Sigmoid colon (tissue), 7 donors: Measurements from ENCODE around the gene SKAP1. TPM values are rescaled to one million over a fixed set of nuclear protein-coding genes. Genes with fewer than 3 reads are reported as not detected.

Experiments used
- DNase-seq: peaks from one replicate; pipeline ENCODE4 v3.0.0-alpha.2; 2019
- H3K27ac ChIP-seq, 4 donors: fragments of 200-600 bp; sonication (generic); one replicate each; pipeline ENCODE4 v1.5.1; 2016 to 2019; ENCODE audit warnings: mild to moderate bottlenecking in 1 of 4
- H3K27me3 ChIP-seq, 3 donors: fragments of 200-600 bp; sonication (generic); one replicate each; pipeline ENCODE4 v1.5.1; 2019; ENCODE audit warnings: mild to moderate bottlenecking in 1 of 3
- H3K36me3 ChIP-seq, 4 donors: fragments of 200-600 bp; sonication (generic); one replicate each; pipeline ENCODE4 v1.5.1; 2016 to 2019
- H3K4me1 ChIP-seq, 4 donors: fragments of 200-600 bp; sonication (generic); one replicate each; pipeline ENCODE4 v1.5.1; 2017 to 2019
- H3K4me3 ChIP-seq, 4 donors: fragments of 200-600 bp; sonication (generic); one replicate each; pipeline ENCODE4 v1.5.1; 2017 to 2019; ENCODE audit warnings: mild to moderate bottlenecking in 2 of 4, moderate library complexity in 1 of 4
- H3K9me3 ChIP-seq, 4 donors: fragments of 200-600 bp in 3 of 4; sonication (generic) in 3 of 4; one replicate each; pipeline versions ENCODE4 v1.5.1 to v1.6.1; 2013 to 2019
- EP300 ChIP-seq, 4 donors: sonication (generic); formaldehyde crosslinking; IDR thresholded peaks; one replicate each; pipeline ENCODE4 v1.6.1; 2017; ENCODE audit warnings: antibody characterized with exemption in 4 of 4
- POLR2A ChIP-seq, 2 donors: fragments of 450-650 bp; IDR thresholded peaks; one replicate each; pipeline ENCODE4 v1.6.1; 2016; ENCODE audit warnings: antibody characterized with exemption in 2 of 2, mild to moderate bottlenecking in 2 of 2, moderate library complexity in 2 of 2
- POLR2AphosphoS5 ChIP-seq, 4 donors: sonication (generic); formaldehyde crosslinking; IDR thresholded peaks; one replicate each; pipeline ENCODE4 v1.6.1; 2017; ENCODE audit warnings: antibody characterized with exemption in 4 of 4
- WGBS, 2 donors: extraction: QIAGEN DNeasy Blood & Tissue Kit; methylation state at CpG; one replicate each; pipeline ENCODE4 v1.1.7; 2013; 5-methylcytosine and 5-hydroxymethylcytosine counted together
- intact Hi-C: fragments of 100-400 bp; cut with DNase I; formaldehyde crosslinking; loops from one replicate; pipeline ENCODE4 v1.15.1; 2023
- polyA plus RNA-seq, 3 donors: library from polyadenylated mRNA; stranded (reverse); fragments of 200-250 nt; gene quantifications; one replicate each; pipeline ENCODE4 v1.2.3, GENCODE V29; 2013
- total RNA-seq, 4 donors: library from RNA; depleted of rRNA; stranded (reverse); fragments of >200 nt; gene quantifications; one replicate each; pipeline ENCODE4 v1.1.0, GENCODE V29; 2016
- TF ChIP-seq, protein P1 (sequence below), 4 experiments: fragments of 450-650 bp in 3 of 4; fragments of 200-600 bp in 1 of 4; IDR thresholded peaks; one replicate each; pipeline ENCODE4 v1.5.1; 2016 to 2019; ENCODE audit warnings: antibody characterized with exemption in 4 of 4, mild to moderate bottlenecking in 3 of 4, moderate library complexity in 2 of 4
- donor health status: healthy with polysubstance abuse.
- donor health status: Bipolar disorder and iron deficiency.
- donor health status: healthy.

Gene SKAP1
- total and polyA plus RNA-seq, 7 donors: 0.36 to 10.3 (median 1.4) TPM; not detected in 1

DNA sequence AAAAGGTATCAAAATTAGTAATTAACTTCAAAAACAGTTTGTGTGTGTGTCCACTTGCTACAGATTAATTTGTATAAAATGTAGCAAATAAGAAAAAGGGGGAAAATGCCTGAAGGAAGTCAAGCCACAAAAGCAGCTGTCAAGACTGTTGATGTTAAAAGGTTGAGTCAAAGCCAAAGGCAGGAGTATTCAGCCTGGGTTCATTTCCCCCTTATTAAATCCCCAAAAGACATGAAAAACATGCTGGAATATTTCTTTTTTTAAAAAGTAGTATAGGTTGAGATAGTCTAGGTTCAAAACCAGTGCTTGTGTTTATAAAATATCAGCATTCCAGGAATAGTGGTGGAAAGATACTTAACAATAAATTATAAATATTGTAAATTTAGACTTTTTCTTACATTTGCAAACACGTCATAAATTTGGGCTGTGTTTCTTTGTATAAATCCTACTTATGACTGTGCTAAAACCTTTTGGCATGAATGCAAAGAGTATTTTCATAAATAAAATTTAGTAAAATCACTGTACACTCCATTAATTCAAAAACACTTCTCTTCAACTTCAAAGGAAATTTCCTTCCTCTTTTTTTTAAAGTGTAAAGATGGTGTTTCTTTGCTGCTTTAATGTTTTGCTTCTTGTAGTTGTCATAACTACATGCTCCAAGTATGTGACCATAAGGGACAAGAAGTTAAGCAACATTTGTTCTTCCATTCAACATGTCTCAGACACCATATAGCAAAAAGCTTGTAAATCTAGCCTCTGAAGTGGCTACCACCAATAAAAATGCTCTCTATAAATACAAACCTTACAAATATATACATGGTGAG is 72.0 kb downstream of the SKAP1 start:
- WGBS, 2 donors: 54 to 84% methylated on average over 1 of the region's 1 CpG
- intact Hi-C loops: no loop called here

DNA sequence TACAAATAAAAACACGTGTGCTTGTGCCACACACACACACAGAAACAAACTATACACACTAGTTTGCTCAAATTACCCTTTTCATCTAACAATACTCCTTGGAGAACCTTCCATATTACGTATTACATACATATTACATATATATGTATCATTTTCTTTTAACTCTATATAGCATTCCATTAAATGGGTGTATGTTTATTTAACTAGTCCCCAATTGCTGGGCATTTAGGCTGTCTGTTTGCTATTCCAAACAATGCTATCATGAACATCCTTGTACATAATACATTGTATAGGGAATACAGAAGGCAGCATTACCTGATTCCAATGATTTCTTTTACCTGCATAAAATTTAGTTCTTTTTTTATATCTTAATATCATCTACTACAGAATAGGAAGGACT is 73.1 kb downstream of the SKAP1 start:
- Histone ChIP-seq H3K27me3 (peaks cover 0 to 9% (median 6%) of the 10 kb centered on the region in 3 donors), H3K4me3 (no peak overlapping the region), H3K4me1 (no peaks in the 10 kb centered on the region), H3K27ac (no peak overlapping the region), H3K36me3 (no peaks in the 10 kb centered on the region), H3K9me3 (no peaks in the 10 kb centered on the region)
- intact Hi-C loops: no loop called here
- no peak for TF ChIP-seq POLR2AphosphoS5 (IDR thresholded peaks at IDR 0.05)
- no peak for TF ChIP-seq EP300 (IDR thresholded peaks at IDR 0.05)
- TF ChIP-seq, protein P1, sequence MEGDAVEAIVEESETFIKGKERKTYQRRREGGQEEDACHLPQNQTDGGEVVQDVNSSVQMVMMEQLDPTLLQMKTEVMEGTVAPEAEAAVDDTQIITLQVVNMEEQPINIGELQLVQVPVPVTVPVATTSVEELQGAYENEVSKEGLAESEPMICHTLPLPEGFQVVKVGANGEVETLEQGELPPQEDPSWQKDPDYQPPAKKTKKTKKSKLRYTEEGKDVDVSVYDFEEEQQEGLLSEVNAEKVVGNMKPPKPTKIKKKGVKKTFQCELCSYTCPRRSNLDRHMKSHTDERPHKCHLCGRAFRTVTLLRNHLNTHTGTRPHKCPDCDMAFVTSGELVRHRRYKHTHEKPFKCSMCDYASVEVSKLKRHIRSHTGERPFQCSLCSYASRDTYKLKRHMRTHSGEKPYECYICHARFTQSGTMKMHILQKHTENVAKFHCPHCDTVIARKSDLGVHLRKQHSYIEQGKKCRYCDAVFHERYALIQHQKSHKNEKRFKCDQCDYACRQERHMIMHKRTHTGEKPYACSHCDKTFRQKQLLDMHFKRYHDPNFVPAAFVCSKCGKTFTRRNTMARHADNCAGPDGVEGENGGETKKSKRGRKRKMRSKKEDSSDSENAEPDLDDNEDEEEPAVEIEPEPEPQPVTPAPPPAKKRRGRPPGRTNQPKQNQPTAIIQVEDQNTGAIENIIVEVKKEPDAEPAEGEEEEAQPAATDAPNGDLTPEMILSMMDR (IDR thresholded peaks at IDR 0.05): no peak
- TF ChIP-seq POLR2A (IDR thresholded peaks at IDR 0.05): no peak
- no peak for DNase-seq
- 88 to 97% methylated on average over 2 of the region's 2 CpGs for WGBS, 2 donors

More for the DNA sequence above, 72.0 kb downstream of the SKAP1 start:
- no peaks in the 10 kb centered on the region for H3K9me3 ChIP-seq
- DNase-seq: no peak
- no peak for TF ChIP-seq EP300 (IDR thresholded peaks at IDR 0.05)
- TF ChIP-seq, protein P1 (IDR thresholded peaks at IDR 0.05): no peak
- no peak for TF ChIP-seq POLR2AphosphoS5 (IDR thresholded peaks at IDR 0.05)
- no peak for TF ChIP-seq POLR2A (IDR thresholded peaks at IDR 0.05)
- H3K36me3 ChIP-seq: no peaks in the 10 kb centered on the region
- peaks cover 0 to 17% (median 6%) of the 10 kb centered on the region in 3 donors for H3K27me3 ChIP-seq
- no peak overlapping the region for H3K4me3 ChIP-seq
- H3K27ac ChIP-seq: no peak overlapping the region
- H3K4me1 ChIP-seq: no peaks in the 10 kb centered on the region

DNA sequence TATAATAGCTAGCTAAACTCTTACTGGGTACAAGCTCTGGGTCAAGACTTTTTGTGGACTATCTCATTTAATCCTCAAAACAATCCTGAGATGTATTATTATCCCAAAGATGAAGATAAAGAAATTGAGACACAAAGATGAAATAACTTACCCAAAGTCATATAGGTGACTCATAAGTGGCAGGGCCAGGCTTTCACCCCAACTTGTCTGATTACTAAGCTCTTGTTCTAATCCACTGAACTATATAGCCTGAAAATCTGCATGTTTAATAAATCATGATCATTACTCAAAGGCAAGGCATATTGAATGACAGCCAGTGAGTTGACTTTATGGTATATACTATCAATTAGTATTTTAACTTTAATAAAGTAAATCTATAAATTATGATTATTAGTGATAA is 77.4 kb downstream of the SKAP1 start:
- peaks cover 0 to 5% (median 0%) of the 10 kb centered on the region in 3 donors for H3K27me3 ChIP-seq
- no peaks in the 10 kb centered on the region for H3K9me3 ChIP-seq
- no peak for DNase-seq
- H3K4me3 ChIP-seq: no peak overlapping the region
- no peak for TF ChIP-seq POLR2A (IDR thresholded peaks at IDR 0.05)
- TF ChIP-seq, protein P1 (IDR thresholded peaks at IDR 0.05): no peak
- no peak for TF ChIP-seq POLR2AphosphoS5 (IDR thresholded peaks at IDR 0.05)
- no peak overlapping the region for H3K27ac ChIP-seq
- H3K36me3 ChIP-seq: no peaks in the 10 kb centered on the region
- no peaks in the 10 kb centered on the region for H3K4me1 ChIP-seq
- intact Hi-C loops: loop anchor here (5.0 kb wide), 1 partner anchor 265 kb away; the partner anchor contains the start of gene HOXB8

DNA sequence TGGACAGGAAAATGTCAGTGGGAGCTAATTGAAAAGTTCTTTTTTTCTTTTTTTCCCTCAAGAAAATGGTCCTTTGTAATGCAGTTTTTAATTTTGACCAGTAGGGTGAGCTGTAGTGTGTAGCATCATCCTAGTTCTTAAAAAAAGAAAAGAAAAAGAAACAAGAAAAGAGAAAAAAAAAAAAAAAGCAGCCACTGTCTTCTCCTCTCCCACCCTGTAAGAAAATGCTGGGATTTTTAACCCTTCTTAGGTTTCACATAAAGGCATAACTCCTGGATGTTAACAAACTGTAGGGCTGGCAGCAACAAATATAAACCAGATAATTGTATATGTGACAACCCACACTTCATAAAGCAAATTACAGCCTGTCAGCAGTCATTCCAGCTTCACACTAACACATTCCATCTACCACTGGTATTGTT is 78.1 kb downstream of the SKAP1 start:
- Histone ChIP-seq H3K36me3 (no peaks in the 10 kb centered on the region), H3K27ac (no peak overlapping the region), H3K27me3 (peaks cover 0 to 5% (median 0%) of the 10 kb centered on the region in 3 donors), H3K9me3 (no peaks in the 10 kb centered on the region), H3K4me1 (no peaks in the 10 kb centered on the region), H3K4me3 (no peak overlapping the region)
- intact Hi-C loops: loop anchor here (2.0 to 5.0 kb wide), 2 partner anchors 241 to 265 kb away; partner anchors contain the start of genes HOXB5 and HOXB8
- no peak for TF ChIP-seq EP300 (IDR thresholded peaks at IDR 0.05)
- TF ChIP-seq, protein P1 (IDR thresholded peaks at IDR 0.05): peak; percentile 52 to 71 (median 68)
- DNase-seq: no peak
